ENCODE results near the gene LIPC.

Gene LIPC

DNA sequence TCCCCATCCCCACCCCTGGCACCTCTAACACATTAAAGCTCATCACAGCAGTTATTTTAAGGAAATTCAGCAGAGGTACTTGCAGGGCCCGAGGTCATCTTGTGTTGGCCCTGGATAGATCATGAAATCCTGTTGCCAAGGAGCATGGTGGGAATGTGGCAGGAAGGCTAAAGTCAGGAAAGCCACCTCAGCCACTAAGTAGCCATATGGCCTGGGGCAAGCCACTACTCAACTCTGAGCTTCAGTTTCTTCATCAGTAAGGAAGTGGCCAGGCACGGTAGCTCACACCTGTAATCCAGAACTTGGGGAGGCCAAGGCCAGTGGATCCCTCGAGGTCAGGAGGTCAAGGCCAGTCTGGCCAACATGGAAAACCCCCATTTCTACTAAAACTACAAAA lies 55.9 kb downstream of the LIPC start:
- TF ChIP-seq ZNF70 (CRISPR knock-in tag; IDR thresholded peaks at IDR 0.05) (no peak), SNAI2 (CRISPR knock-in tag; IDR thresholded peaks at IDR 0.05) (no peak), OSR1 (CRISPR knock-in tag; IDR thresholded peaks at IDR 0.05) (no peak), TOX (CRISPR knock-in tag; IDR thresholded peaks at IDR 0.05; ENCODE audit: borderline replicate concordance) (no peak), BACH2 (CRISPR knock-in tag; IDR thresholded peaks at IDR 0.05; ENCODE audit: borderline replicate concordance) (no peak), TCF4 (CRISPR knock-in tag; IDR thresholded peaks at IDR 0.05; ENCODE audit: borderline replicate concordance) (no peak), ZNF8 (CRISPR knock-in tag; IDR thresholded peaks at IDR 0.05) (no peak), ESRRG (CRISPR knock-in tag; IDR thresholded peaks at IDR 0.05) (no peak), ZNF565 (CRISPR knock-in tag; conservative IDR thresholded peaks at IDR 0.05; ENCODE audit: low read depth) (no peak), ZC3H10 (CRISPR knock-in tag; IDR thresholded peaks at IDR 0.05) (no peak), PPARA (CRISPR knock-in tag; IDR thresholded peaks at IDR 0.05; ENCODE audit: borderline replicate concordance) (no peak), CSDC2 (CRISPR knock-in tag; IDR thresholded peaks at IDR 0.05) (no peak), ARNTL (CRISPR knock-in tag; IDR thresholded peaks at IDR 0.05; ENCODE audit: borderline replicate concordance, low read depth) (no peak)
- TF ChIP-seq, protein P1, sequence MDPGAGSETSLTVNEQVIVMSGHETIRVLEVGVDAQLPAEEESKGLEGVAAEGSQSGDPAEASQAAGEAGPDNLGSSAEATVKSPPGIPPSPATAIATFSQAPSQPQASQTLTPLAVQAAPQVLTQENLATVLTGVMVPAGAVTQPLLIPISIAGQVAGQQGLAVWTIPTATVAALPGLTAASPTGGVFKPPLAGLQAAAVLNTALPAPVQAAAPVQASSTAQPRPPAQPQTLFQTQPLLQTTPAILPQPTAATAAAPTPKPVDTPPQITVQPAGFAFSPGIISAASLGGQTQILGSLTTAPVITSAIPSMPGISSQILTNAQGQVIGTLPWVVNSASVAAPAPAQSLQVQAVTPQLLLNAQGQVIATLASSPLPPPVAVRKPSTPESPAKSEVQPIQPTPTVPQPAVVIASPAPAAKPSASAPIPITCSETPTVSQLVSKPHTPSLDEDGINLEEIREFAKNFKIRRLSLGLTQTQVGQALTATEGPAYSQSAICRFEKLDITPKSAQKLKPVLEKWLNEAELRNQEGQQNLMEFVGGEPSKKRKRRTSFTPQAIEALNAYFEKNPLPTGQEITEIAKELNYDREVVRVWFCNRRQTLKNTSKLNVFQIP (CRISPR knock-in tag; IDR thresholded peaks at IDR 0.05; ENCODE audit: borderline replicate concordance, low read depth), result no peak
- TF ChIP-seq, protein P2, sequence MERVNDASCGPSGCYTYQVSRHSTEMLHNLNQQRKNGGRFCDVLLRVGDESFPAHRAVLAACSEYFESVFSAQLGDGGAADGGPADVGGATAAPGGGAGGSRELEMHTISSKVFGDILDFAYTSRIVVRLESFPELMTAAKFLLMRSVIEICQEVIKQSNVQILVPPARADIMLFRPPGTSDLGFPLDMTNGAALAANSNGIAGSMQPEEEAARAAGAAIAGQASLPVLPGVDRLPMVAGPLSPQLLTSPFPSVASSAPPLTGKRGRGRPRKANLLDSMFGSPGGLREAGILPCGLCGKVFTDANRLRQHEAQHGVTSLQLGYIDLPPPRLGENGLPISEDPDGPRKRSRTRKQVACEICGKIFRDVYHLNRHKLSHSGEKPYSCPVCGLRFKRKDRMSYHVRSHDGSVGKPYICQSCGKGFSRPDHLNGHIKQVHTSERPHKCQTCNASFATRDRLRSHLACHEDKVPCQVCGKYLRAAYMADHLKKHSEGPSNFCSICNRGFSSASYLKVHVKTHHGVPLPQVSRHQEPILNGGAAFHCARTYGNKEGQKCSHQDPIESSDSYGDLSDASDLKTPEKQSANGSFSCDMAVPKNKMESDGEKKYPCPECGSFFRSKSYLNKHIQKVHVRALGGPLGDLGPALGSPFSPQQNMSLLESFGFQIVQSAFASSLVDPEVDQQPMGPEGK (CRISPR knock-in tag; IDR thresholded peaks at IDR 0.05; ENCODE audit: borderline replicate concordance), result no peak
- ATAC-seq, result no peak

DNA sequence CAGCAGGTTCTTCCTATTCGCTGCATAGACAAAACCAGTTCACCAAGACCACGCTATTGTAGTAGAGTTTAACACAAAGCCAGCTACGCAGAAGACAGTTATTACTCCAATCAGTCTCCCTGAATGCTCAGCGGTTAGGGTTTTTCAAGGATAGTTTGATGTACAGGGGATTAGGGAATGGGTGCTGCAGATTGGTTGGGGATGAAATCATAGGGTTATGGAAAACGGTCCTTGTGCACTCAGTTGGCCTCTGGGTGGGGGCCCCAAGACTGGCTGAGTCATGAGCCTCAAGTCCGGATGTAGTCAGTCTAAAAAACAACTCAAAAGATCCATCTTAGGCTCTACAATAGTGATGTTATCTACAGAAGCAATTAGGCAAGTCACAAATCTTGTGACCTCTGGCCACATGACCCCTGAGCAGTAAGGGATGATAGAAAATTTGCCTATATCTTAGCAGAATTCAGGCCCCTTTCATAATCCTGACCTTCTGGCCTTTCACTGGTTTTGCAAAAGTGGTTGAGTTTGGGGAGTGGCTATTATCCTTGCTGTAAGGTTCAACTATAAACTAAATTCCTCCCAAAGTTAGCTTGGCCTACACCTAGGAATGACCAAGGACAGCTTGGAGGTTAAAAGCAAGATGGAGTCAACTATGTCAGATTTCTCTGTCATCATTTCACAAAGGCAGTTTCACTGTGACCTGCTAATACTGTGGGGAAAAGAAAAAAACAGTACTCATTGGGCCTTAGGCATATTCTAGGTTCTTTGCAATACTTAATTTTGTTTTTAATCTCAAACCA lies 57.7 kb downstream of the LIPC start:
- TF ChIP-seq OSR1 (CRISPR knock-in tag; IDR thresholded peaks at IDR 0.05) (no peak), SNAI2 (CRISPR knock-in tag; IDR thresholded peaks at IDR 0.05) (no peak), CSDC2 (CRISPR knock-in tag; IDR thresholded peaks at IDR 0.05) (no peak), BACH2 (CRISPR knock-in tag; IDR thresholded peaks at IDR 0.05; ENCODE audit: borderline replicate concordance) (no peak), TOX (CRISPR knock-in tag; IDR thresholded peaks at IDR 0.05; ENCODE audit: borderline replicate concordance) (no peak), ISL1 (CRISPR knock-in tag; IDR thresholded peaks at IDR 0.05) (no peak), ZFP3 (CRISPR knock-in tag; IDR thresholded peaks at IDR 0.05) (no peak), ZNF565 (CRISPR knock-in tag; conservative IDR thresholded peaks at IDR 0.05; ENCODE audit: low read depth) (no peak), ZC3H10 (CRISPR knock-in tag; IDR thresholded peaks at IDR 0.05) (no peak), ZFP30 (CRISPR knock-in tag; IDR thresholded peaks at IDR 0.05) (no peak), TCF4 (CRISPR knock-in tag; IDR thresholded peaks at IDR 0.05; ENCODE audit: borderline replicate concordance) (no peak)
- TF ChIP-seq, protein P2 (CRISPR knock-in tag; IDR thresholded peaks at IDR 0.05; ENCODE audit: borderline replicate concordance), result no peak
- TF ChIP-seq, protein P3, sequence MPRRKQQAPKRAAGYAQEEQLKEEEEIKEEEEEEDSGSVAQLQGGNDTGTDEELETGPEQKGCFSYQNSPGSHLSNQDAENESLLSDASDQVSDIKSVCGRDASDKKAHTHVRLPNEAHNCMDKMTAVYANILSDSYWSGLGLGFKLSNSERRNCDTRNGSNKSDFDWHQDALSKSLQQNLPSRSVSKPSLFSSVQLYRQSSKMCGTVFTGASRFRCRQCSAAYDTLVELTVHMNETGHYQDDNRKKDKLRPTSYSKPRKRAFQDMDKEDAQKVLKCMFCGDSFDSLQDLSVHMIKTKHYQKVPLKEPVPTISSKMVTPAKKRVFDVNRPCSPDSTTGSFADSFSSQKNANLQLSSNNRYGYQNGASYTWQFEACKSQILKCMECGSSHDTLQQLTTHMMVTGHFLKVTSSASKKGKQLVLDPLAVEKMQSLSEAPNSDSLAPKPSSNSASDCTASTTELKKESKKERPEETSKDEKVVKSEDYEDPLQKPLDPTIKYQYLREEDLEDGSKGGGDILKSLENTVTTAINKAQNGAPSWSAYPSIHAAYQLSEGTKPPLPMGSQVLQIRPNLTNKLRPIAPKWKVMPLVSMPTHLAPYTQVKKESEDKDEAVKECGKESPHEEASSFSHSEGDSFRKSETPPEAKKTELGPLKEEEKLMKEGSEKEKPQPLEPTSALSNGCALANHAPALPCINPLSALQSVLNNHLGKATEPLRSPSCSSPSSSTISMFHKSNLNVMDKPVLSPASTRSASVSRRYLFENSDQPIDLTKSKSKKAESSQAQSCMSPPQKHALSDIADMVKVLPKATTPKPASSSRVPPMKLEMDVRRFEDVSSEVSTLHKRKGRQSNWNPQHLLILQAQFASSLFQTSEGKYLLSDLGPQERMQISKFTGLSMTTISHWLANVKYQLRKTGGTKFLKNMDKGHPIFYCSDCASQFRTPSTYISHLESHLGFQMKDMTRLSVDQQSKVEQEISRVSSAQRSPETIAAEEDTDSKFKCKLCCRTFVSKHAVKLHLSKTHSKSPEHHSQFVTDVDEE (CRISPR knock-in tag; IDR thresholded peaks at IDR 0.05), result no peak
- TF ChIP-seq, protein P4, sequence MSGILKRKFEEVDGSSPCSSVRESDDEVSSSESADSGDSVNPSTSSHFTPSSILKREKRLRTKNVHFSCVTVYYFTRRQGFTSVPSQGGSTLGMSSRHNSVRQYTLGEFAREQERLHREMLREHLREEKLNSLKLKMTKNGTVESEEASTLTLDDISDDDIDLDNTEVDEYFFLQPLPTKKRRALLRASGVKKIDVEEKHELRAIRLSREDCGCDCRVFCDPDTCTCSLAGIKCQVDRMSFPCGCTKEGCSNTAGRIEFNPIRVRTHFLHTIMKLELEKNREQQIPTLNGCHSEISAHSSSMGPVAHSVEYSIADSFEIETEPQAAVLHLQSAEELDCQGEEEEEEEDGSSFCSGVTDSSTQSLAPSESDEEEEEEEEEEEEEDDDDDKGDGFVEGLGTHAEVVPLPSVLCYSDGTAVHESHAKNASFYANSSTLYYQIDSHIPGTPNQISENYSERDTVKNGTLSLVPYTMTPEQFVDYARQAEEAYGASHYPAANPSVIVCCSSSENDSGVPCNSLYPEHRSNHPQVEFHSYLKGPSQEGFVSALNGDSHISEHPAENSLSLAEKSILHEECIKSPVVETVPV (CRISPR knock-in tag; IDR thresholded peaks at IDR 0.05), result no peak
- ATAC-seq, result no peak

Measured in SK-N-SH treated with all-trans-retinoic acid at 6 μM for 48 hours (cell line).